HG02970 (cell line): ENCODE results near the gene ZNF705A.
"Not testable (repeated sequence)": the region's sequence is repeated elsewhere in the genome, so short reads cannot be mapped to it uniquely, and the experiment has no call there.

ENCODE experiments used
- ATAC-seq: cut with Tn5 transposase; IDR thresholded peaks from one replicate; pipeline ENCODE4 v1.9.1; 2021; ENCODE audit warnings: mild to moderate bottlenecking, moderate library complexity, moderate number of reproducible peaks; ENCODE audit not compliant: unreplicated experiment, low FRiP score

The ZNF705A gene

DNA sequence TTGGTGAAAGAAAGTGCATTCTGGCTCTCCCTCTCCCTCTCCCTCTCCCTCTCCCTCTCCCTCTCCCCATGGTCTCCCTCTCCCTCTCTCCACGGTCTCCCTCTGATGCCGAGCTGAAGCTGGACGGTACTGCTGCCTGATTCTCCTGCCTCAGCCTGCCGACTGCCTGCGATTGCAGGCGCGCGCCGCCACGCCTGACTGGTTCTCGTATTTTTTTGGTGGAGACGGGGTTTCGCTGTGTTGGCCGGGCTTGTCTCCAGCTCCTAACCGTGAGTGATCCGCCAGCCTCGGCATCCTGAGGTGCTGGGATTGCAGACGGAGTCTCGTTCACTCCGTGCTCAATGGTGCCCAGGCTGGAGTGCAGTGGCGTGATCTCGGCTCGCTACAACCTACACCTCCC lies 26.5 kb downstream of the ZNF705A start:
- ATAC-seq: not testable (repeated sequence)

DNA sequence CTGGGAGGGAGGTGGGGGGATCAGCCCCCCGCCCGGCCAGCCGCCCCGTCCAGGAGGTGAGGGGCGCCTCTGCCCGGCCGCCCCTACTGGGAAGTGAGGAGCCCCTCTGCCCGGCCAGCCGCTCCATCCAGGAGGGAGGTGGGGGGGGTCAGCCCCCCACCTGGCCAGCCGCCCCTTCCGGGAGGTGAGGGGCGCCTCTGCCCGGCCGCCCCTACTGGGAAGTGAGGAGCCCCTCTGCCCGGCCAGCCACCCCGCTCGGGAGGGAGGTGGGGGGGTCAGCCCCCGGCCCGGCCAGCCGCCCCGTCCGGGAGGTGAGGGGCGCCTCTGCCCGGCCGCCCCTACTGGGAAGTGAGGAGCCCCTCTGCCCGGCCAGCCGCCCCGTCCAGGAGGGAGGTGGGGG lies 27.4 kb downstream of the ZNF705A start:
- not testable (repeated sequence) for ATAC-seq

DNA sequence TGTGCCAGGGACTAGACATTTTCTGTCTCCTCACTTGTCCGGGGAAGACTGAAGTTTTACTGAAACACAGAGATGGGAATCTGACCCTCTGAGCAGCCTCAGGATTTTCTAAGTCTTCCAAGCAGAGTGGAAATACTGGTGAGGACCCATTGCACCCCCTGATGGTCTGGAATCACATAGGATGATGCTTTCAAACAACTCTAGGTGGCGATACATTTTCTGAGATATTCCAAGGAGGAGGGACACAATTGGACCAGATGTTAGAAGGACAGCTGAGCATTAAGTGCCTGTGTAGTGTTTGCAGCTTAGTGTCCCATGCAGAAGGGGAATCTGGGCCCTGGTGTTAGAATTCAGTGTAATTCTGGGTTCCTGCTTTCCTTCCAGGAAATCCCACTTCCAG lies 31.3 kb downstream of the ZNF705A start:
- ATAC-seq: not testable (repeated sequence)

DNA sequence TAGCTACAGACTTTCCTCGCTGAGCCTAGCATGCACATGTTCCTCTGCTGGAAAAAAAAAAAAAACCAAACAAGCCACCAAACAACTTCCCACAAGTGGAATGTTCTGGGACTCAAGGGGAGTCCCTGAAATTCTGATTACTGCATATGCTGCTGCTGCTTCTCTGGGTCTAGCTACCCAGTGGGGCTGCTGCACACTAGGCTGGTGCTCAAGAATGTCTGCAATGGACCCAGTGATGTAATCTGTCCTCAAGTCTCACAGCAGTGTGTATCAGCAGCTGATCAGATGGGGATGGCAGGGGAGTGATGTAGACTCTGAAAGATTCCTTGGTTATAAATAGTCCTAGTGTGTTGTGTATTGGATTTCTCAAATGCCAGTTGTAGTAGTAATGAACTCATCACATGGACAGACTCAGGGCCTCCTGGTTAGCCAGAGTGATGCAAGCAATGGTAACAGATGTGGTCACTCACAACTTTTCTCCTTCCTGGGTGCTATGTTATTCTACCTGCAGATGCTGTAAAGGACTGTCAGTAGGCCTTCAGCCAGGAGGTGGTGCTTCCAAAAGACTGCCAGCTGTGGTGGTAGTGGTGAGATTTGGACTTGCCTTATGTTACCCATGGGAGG lies 41.0 kb downstream of the ZNF705A start:
- ATAC-seq: not testable (repeated sequence)

DNA sequence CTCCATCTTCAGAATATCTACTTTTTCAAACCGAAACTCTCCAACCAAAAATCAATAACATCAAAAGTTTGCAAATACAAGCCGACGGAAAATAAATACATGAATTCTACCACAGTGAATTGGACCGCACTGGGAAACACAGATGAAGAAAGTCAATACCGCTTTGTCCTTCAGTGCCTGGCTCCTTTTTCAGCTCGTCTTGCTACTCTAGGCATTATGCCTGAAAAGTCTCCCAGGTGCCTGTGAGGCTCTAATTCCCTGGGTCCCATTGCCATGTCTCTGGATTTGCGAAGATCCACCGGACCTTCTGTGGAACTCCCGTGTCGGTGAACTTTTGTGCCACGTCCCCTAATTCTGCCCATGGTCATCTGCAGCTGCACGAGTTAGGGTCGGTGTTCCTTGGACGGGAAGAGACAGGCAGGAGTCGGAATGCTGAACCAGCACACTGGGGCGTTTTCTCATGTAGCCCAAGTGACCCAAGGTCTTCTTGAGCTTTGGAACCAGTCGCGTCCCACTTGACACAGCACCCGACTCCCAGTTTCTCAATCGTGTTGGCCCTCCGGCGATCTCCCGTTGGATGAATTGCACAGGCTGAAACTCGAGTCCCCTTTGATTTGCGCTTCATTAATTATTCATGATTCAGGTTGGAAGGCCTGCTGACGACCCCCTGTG lies 62.0 kb downstream of the ZNF705A start:
- not testable (repeated sequence) for ATAC-seq

DNA sequence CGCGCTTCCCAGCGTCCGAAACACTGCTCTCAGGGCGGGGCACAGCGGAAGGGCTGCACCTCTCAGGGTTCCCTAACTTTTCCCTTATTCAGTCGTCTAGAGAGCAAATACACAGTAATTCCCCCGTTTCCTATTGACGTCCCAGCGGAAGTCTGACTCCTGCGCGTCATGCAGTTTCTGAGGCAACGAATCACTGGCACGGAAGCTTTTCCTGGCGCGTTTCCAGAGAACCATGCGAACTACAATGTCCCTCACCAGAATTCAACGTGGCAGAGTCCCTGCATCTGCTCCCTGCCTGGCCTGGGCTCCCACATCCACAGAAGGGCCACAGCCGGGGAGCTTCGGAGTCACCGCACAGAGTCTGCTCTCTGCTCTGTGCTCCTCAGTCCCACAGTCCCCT lies 64.6 kb downstream of the ZNF705A start:
- not testable (repeated sequence) for ATAC-seq

DNA sequence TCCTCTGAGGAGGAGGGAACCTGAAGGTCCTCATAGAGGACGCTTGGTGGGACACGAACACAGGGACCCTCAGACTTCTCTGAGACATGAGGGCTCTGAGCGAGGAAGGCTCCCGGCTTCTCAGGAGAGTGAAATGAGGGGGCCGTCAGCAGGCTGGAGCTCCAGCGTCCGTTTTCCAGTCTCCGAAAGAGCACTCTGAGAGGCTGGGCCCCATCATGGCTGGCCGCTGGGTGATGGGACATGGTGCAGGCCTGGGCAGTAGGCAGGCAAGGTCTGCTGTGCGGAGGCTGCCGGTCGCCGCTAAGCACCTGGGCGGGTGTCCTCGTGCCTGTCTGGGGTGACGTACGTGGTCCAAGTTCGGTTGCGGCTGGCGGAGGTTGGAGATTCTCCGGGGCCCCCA lies 65.0 kb downstream of the ZNF705A start:
- not testable (repeated sequence) for ATAC-seq

DNA sequence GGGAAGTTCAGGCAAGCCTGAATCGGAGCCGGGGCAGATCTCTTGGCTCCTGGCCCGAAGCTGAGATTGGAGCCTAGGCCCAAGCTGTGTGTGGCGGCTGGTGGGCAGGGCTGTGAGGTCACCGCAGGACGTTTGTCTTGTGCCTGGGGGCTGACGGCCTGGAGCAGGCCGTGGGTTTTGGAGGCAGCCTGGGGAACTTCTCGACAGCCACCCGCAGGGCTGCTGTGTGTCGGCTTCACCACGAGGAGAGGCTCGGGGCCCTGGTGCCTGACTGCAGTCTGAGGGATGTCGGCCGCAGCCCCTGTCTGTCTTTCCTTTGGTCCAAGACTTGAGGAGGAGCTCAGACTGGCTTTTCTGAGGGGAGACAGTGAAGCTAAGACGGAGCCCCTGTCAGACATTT lies 65.5 kb downstream of the ZNF705A start:
- not testable (repeated sequence) for ATAC-seq

DNA sequence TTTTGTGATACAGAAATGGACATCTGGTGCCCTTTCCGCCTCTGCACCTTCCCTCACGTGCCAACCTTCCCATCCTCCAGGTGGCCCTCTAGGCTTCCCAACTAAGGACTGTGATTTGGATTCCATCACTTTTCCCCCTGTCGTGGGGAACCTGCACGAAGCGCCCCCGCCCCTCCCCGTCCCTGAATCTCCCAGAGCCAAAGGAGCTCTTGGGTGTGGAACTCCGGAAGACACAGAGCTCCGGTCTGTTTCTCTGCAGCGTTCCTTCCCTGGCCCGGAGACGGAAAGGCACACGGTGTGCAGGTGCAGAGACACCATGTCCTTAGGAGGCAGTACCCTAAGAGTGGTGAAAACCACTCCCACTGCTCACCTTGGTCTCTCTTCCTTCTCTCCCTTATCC lies 66.8 kb downstream of the ZNF705A start:
- ATAC-seq: not testable (repeated sequence)

DNA sequence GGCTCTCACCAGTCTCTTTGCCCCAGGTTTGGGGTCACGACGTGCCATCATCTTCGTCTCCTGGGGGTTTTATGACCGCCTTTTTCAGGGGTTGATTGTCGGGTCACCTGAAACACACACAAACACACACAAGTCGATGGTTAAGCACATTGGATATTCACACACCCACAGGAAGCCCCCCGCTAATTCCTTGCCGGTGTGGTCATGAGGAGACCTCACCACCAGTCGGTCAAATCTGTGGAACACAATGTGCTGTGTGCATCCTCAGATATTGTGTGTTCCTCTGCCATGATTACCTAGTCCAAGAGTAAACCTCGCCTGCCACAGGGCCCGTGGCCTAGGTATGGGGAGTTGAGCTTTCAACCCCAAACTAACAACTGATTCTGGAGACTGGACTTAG lies 68.0 kb downstream of the ZNF705A start:
- ATAC-seq: not testable (repeated sequence)

DNA sequence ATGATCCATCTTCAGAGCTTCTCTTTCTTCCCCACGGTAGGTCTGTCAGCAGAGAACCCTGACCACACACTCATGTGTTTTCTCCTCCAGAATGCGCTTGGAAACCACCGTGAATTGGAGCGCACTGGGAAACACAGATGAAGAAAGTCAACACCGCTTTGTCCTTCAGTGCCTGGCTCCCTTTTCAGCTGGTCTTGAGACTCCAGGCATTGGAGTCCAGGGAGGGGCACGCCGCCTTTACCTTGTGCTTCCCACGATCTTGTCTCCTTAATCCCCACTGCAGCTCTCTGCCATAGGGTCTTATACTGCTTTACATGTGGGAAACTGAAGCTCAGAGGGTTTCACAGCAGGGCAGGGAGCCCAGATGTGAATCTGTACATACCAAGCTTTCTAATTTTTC lies 69.5 kb downstream of the ZNF705A start:
- no peak for ATAC-seq

DNA sequence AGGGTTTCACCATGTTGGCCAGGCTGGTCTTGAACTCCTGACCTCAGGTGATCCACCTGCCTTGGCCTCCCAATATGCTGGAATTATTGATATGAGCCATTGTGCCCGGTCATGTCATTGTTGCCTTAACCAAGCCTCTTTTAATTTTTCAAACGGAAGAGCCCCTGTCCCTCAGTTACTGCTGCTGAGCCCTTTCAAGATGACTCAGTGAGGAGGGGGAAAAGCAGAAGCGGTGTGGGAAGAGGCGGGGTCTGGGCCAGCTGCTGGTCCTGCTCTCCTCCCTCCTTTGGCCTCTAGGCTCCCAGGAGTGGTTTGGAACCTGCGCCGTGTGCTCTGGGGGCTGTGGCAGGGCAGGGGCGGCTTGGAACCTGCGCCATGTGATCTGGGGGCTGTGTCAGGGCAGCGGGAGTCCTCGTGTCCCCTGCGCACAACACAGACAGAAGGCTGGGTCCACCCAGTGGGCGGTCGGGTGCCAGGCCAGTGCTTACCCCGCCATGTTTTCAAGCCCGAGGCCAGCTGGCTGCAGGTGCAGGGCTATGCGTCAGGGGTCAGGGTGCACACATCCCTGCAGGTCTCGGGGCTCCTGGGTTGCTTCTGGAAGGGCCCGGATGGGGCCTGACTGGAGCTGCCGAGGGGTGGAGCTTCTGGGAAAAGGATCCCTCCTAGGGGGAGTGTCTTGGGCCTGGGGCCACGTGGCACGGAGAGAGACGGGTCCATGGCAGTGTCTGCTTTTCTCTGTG lies 70.3 kb downstream of the ZNF705A start, which contains the start of gene FAM90A1:
FAM90A1 (minus strand) TSS at position 627 of the 740 bp plus-strand sequence. CDS start 2,786 bp downstream, outside the sequence.
- ATAC-seq: not testable (repeated sequence)

DNA sequence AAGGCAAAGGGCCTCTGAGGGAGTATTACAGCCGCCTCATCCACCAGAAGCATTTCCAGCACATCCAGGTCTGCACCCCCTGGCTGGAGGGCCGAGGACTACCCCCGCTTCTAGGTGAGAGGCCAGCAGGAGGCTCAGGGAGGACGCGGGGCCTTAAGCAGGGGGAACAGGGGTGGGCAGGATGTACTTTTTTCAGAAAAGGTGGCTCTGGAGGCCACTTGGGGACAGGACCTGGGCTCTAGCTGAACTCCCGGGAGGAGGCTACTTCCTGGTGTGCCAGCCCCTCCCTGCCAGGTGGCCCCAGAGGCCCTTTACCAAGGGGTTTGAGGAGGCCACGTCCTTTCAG lies 70.9 kb downstream of the ZNF705A start:
- not testable (repeated sequence) for ATAC-seq

DNA sequence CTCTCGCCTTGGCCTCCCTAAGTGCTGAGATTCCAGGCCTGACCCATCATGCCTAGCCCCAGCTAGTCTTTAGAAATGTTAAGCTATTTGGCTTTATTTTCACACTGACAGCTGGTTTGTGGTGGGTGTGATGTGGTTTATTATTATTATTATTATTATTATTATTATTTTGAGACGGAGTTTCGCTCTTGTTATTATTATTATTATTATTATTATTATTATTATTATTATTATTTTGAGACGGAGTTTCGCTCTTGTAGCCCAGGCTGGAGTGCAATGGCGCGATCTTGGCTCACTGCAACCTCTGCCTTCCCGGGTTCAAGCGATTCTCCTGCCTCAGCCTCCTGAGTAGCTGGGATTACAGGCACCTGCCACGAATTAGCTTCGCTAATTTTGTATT lies 71.8 kb downstream of the ZNF705A start:
- not testable (repeated sequence) for ATAC-seq

DNA sequence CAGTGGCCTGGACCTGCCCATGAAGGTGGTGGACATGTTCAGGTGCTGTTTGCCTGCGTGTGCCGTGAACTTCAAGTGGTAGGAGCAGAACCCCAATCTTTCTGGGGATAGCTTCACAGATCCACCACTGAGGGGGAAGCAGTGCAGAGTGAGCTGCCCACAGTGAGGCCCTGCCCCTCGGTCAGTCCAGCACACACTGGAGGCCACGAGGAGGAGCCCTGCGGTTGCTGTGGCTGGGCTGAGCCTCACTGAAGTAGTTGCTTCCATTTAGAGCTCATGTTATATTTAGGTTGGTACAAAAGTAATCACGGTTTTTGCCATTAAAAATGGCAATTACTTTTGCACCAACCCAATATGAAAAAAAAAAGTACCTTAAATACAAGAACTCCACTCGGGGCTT lies 72.7 kb downstream of the ZNF705A start:
- not testable (repeated sequence) for ATAC-seq
